Measurements from ENCODE around the gene RIPOR1.

The RIPOR1 gene

DNA sequence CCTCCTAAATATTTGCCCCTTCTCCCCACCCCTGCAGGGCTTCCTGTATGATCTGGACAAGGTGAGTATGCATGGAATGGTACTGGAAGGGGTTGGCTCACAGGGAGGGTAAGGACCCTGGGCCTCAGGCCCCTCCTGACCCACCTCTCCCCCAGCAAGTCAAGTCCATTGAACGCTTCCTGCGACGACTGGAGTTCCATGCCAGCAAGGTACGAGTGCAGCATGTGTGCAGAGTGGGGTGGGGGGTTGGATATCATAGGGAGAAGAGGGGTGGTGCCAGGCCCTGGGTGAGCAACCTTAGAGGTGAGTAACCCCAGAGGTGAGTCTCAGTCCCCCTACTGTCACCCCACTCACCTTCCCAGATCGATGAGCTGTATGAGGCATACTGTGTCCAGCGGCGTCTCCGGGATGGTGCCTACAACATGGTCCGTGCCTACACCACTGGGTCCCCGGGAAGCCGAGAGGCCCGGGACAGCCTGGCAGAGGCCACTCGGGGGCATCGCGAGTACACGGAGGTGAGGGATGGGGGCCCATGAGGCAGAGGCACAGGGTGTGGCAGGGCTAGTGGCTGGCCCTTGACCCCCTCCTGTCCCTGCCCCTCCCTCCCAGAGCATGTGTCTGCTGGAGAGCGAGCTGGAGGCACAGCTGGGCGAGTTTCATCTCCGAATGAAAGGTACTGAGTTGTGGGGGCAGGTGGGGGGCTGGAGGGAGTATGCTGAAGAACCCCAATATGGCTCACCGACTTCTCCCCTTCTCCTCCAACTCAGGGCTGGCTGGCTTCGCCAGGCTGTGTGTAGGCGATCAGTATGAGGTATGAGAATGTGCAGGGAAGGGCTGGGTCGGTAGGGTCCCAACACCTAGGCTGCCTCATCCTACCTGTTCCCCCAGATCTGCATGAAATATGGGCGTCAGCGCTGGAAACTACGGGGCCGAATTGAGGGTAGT lies 11.3 kb downstream of the RIPOR1 start:
- no peak for DNase-seq (ENCODE audit: low read depth)

DNA sequence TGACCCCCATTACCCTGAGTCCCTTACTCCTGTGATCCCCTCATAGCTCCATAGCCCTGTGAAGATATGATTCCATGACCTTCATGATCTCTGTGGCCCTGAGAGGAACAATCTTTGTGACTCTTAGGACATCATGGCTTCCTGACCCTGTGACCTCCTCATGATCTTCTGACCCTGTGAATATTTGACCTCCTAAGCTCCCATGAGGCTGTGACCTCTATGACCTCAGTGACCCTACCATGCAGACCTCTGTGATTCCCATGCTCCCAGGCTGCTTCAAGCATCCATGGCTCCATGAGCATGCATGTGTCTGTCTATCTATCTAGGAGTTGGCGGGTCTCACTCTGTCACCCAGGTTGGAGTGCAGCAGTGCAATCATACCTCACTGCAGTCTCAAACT lies 12.1 kb downstream of the RIPOR1 start:
- DNase-seq (ENCODE audit: low read depth) = no peak

DNA sequence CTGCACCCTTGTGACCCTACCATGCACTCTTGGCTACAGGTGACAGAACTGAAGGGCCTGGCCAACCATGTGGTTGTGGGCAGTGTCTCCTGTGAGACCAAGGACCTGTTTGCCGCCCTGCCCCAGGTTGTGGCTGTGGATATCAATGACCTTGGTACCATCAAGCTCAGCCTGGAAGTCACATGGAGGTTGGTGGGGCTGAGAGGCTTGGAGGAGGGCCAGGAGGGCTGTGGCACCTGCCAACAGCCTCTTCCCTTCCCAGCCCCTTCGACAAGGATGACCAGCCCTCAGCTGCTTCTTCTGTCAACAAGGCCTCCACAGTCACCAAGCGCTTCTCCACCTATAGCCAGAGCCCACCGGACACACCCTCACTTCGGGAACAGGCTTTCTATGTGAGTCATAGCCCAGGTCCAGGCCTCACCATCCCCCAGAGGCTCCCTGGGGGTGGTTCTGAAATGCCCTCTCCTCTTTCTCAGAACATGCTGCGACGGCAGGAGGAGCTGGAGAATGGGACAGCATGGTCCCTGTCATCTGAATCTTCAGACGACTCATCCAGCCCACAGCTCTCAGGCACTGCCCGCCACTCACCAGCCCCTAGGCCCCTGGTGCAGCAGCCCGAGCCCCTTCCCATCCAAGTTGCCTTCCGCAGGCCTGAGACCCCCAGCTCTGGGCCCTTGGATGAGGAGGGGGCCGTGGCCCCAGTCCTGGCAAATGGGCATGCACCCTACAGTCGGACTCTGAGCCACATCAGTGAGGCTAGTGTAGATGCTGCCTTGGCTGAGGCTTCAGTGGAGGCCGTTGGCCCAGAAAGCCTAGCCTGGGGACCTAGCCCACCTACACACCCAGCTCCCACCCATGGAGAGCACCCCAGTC lies 13.0 kb downstream of the RIPOR1 start:
- no peak for DNase-seq (ENCODE audit: low read depth)

DNA sequence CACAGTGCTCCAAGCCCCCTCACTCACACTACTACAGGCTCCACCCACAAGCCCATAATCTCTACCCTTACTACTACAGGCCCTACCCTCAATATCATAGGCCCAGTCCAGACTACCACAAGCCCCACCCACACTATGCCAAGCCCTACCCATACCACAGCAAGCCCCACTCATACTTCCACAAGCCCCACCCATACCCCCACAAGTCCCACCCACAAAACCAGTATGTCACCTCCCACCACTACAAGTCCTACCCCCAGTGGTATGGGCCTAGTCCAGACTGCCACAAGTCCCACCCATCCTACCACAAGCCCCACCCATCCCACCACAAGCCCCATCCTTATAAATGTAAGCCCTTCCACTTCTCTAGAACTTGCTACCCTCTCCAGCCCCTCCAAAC lies 13.8 kb downstream of the RIPOR1 start:
- peak; percentile 46 for DNase-seq (ENCODE audit: low read depth)

DNA sequence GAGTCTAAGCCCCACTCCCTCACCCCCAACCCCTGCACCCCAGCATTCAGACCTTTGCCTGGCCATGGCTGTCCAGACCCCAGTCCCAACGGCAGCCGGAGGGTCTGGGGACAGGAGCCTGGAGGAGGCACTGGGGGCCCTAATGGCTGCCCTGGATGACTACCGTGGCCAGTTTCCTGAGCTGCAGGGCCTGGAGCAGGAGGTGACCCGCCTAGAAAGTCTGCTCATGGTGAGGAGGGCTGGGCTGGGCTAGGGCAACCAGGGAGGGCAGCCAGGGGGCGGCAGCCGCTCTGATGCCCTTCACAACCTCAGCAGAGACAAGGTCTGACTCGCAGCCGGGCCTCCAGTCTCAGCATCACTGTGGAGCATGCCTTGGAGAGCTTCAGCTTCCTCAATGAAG lies 14.4 kb downstream of the RIPOR1 start:
- no peak for DNase-seq (ENCODE audit: low read depth)

DNA sequence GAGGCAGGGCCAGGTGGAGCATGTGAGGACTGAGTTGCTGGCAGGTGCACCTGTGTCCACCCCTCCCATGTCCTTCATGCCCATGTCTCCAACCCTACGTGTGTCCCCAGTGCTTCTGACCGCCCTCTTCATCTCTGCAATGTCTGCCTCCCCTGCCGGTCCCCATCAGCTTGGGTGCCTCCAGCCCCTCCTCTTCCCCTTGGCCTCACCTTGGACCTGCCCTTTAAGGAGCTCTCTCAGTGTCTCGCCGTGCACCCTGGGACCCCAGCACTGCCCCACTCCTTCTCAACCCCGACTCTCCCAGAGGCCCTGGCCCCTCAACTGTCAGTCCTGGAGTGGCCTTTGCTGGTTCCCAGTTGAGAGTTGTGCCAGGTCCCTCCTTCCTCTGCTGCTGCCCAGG lies 15.0 kb downstream of the RIPOR1 start:
- no peak for DNase-seq (ENCODE audit: low read depth)

DNA sequence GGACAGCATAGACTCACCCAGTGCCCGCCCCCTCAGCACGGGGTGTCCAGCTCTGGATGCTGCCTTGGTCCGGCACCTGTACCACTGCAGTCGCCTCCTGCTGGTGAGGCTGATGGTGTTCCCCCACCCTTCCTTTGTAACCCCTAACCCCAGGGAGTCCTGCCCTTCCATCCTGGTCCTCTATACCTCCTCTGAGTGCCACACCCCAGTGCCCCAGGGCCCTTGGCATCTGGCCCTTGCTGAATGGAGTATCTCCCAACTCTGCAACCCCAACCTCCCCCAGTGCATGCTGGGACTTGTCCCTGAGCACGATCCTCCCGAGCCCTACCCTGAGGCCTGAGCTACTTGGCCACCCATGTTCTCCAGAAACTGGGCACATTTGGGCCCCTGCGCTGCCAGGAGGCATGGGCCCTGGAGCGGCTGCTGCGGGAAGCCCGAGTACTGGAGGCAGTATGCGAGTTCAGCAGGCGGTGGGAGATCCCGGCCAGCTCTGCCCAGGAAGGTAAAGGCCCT lies 15.8 kb downstream of the RIPOR1 start:
- DNase-seq (ENCODE audit: low read depth) = no peak

DNA sequence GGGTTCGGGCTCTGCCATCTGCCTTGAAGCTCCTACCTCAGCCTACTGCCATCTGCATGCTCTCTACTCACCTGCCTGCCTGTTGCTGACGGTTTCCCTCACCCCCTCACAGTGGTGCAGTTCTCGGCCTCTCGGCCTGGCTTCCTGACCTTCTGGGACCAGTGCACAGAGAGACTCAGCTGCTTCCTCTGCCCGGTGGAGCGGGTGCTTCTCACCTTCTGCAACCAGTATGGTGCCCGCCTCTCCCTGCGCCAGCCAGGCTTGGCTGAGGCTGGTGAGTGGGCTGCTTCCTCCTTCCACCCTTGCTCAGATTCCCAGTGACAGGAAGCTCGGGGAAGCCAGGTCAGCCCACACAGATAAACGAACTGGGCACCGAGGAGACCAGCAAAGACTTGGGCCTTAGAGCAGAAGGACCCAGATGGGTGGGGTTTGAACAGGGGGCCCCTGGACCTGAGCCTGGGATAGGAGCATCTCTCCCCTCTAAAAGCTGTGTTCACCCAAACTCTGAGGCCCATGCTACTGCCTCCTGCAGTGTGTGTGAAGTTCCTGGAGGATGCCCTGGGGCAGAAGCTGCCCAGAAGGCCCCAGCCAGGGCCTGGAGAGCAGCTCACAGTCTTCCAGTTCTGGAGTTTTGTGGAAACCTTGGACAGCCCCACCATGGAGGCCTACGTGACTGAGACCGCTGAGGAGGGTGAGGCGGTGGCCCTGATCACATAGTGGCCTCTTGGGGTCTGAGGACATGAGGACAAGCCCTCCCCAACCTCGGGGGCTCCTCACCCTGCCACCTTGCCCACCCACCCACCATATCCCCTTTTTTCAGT lies 16.4 kb downstream of the RIPOR1 start:
- DNase-seq (ENCODE audit: low read depth) = no peak

DNA sequence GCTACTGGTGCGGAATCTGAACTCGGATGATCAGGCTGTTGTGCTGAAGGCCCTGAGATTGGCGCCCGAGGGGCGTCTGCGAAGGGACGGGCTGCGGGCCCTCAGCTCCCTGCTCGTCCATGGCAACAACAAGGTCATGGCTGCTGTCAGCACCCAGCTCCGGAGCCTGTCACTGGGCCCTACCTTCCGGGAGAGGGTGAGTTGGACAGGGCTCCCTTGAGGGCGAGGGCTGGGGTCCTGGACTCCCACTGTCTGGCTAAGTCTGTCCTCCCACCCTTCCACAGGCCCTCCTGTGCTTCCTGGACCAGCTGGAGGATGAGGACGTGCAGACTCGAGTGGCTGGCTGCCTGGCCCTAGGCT lies 17.0 kb downstream of the RIPOR1 start:
- DNase-seq (ENCODE audit: low read depth) = no peak

DNA sequence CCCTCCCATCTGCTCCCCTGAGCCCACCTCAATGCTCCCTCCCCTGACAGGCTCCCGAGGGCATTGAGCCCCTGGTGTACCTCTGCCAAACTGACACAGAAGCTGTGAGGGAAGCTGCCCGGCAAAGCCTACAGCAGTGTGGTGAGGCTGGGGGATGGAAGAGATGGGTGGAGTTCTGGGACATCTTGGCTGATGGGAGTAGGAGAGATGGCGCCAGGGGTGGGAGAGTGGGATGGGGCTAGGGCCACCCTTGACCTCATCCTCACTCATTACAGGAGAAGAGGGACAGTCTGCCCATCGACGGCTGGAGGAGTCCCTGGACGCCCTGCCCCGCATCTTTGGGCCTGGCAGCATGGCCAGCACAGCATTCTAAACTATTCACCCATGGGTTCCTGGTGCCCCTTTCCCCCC lies 17.5 kb downstream of the RIPOR1 start:
- no peak for DNase-seq (ENCODE audit: low read depth)

DNA sequence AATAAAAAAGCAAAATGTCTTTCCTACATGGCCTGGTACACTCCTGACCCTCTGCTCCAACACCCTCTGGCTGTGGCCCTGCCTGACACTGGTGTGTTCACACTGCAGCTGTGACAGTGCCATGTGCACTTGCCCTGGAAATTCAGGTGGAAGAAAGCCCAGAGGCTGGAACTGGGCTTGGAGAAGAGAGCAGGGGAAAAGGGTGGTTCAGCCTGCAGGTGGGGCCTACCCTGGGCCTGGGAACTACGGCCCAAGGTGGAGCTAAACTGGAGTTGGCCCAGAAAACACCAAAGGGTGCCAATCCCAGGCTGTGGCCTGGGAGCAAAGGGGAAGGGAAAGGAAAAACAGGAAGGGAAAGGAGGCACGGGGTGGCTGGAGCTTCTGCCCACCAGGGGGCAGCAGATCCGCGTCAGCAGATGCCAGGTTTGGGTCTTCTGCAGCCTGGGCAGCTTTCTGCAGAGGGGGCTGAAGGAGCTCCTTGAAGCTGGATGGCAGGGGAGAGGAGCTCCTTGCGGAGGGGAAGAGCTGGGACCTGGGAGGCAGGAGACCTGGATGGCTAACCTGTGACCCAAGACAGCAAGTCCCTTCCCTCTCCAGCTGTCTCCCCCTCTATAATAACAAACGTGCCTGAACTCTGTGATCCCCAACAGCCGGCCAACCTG lies 18.3 kb downstream of the RIPOR1 start:
- DNase-seq (ENCODE audit: low read depth) = no peak

DNA sequence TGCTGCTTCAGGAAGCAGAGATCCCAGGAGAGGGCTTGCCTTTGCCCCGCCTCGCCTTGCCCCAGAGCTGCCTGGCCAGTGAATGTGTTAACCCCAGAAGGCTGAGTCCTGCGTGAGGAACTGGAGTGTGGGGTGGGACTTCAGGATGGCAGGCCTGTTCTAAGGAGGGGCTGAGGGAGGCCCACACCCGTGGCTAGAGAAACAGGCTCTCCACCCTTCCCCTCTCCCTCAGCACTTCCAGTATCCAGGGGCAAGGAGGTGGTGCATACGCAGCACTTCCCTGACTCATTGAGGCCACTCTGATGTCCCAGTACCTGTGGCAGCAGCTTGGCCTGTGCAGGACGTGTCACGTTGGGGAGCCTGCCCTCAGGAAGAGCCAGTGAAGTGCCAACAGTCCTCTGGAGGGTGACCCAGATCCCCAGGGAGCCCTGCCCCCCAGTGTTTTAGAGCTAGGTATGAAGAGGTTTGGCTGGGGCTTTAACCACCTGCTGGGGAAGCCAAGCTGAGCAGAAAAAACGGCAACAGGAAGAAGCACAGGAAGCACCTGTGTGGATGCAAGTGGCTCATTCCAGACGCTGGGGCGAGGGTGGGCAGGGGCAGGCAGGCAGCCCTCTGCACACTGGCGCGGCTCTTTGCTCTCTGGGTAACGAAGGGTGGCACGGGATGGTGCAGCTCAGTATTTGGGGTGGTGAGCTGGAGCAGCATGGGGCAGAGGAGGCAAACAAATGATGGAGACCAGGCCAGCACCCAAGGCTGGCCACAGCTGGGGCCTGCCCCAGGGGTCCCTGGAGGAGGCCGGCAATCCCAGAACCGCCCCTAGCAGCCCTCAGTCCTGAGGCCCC lies 19.0 kb downstream of the RIPOR1 start:
- DNase-seq (ENCODE audit: low read depth) = no peak

DNA sequence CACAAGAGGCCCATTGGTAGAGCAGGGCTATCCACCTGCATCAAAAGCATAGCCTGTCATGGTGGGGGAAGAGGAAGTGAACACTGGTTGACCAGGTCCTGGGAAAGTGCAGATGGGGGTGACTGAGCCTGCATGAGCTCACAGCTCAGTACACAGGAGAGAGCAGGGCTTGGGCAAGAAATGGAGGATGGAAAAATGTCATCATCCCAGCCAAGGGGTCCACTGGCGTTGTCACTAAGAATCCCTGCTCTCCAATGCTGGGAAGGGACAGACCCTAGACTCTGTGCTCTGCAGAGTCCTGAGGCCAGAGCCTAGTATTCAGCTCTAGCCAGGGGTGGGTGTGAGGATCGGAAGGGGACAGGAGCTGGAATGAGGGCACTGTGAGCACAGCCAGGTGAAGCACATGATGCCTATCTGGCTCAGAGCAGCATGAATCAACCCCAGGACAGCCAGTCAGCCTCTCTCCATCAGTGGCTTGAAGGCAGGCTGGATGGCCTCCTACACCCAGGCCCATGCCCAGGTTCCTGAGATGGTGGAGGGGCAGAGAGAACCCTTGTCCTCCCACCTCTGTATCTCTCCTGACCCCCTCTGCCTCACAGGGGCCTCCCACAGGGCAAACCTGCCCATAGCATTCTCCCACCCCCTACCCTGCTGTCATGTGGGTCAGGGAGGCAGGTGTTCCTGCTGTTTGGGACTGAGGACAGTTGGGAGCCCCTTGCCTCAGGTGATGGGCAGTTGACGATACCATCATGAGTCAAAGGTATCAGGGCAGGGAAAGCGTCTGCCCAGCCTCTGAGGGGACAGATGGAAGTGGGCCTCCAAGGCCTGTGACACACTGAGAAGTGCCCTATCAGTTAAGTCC lies 19.9 kb downstream of the RIPOR1 start:
- no peak for DNase-seq (ENCODE audit: low read depth)

DNA sequence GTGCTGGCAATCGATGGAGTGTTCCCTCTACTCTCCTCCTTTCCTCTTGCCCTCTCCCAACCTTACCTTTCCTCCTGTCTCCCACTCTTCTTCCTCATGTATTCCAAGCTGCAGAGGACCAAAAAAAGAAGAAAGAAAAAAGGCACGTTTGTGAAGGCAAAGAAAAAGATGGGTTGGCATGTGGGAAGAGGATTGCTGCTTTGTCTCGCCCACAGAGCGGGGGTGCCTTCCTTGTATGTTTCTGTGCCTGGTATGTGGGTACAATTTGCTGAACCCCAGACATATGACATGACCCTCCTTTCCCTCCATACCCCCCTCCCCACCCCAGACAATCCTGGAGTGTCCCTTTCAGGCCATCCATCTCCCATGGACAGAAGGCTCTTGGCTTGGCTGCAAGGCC lies 20.6 kb downstream of the RIPOR1 start:
- no peak for DNase-seq (ENCODE audit: low read depth)

DNA sequence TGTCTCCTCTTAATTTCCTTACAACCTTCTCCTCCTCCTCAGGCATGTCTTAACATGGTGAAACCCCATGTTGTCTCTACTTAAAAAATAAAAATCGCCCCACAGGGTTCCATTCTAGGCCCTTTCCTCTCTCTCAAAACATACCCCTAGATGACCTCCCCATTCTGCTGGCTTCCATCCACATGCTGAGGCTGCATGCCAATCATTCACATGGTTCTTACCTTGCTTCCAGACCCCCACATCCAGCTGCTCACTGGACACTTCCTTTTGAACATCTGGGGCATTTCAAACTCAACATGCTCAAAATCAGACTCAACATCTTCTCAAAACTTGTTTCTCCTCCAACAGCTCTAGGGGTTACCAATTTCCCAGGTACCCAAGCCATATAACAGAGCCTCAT lies 21.3 kb downstream of the RIPOR1 start:
- DNase-seq (ENCODE audit: low read depth) = no peak

DNA sequence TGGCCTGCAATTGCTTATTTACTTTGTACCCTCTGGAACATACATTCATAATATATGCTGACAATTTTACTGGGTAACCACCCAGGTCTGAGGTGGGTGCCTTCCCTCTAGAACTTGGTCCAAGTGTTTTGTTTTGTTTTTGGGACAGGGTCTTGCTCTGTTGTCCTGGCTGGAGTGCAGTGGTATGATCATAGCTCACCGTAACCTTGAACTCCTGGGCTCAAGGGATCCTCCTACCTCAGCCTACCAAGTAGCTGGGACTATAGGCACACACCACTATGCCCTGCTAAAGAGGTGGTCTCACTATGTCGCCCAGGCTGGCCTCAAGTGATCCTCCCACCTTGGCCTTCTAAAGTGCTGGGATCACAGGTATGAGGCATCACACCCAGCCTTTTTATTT lies 22.5 kb downstream of the RIPOR1 start:
- DNase-seq (ENCODE audit: low read depth) = no peak

DNA sequence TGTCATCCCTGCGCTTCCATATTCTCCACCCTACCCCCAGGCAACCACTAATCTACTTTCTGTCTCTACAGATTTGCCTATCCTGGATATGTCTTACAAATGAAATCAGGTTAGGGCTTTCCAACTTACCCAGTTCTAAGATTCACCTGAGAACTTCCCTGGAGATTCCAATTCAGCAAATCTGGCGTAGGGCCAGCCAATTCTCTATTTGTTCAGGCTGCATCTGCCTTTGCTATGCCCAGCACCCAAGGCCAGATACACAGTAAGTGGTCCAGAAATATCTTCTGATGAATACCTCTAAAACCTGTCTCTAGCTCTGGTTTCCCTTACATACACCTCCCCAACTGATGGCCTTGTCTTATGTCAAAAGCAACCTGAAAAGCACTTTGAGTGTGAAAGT lies 23.3 kb downstream of the RIPOR1 start:
- DNase-seq (ENCODE audit: low read depth) = no peak

DNA sequence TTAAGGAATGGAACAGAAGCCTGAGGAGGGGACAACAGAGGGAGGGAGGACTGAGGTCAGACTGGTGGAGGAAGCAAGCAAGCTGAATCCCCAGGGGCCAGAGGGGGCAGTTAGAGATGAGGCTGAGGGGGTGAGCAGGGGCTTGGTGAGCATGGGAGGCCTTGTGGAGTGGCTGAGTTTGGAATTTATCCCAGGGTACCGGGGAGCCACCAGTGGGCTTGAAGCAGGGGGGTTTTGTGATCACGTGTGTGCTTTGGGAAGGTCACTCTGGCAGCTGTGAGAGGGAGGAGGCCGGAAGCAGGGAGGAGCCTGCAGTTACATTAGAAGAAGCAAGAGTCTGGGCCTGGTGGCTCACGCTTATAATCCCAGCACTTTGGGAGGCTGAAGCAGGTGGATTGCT lies 23.8 kb downstream of the RIPOR1 start:
- no peak for DNase-seq (ENCODE audit: low read depth)

DNA sequence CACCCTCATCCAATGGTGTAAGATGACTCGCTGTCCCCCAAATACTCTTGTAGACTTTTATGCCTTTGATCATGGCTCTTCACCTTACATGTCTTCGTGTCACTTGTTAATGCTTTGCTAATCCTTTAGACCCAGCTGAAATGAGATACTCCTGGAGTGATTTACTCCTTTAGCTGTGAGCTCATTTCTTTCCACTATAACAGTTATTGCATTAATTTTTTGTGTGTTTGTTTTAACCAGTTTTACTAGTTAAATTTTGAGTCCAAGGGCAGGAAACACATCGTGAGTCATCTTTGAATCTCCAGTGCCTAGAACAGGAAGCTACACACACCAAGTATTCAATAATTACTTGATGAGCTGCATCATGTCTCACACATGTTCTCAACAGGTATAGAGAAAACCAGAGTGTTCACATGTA lies 27.2 kb downstream of the RIPOR1 start:
- DNase-seq (ENCODE audit: low read depth) = peak; percentile 48

DNA sequence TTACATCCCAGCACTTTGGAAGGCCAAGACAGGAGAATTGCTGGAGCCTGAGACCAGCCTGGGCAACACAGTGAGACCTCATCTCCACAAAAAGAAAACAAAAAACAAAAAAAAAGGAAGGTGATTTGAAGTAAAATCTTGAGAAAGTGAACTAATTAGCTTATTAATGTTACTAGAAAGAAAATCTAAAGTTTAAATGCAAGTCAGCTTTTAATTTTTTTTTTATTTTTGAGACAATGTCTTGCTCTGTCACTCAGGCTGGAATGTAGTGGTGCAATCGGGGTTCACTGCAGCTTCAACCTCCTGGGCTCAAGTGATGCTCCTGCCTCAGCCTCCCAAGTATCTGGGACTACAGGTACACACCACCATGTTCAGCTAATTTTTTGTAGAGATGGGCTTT lies 30.2 kb downstream of the RIPOR1 start:
- DNase-seq (ENCODE audit: low read depth) = no peak

All from stromal cell of bone marrow (primary cell).